GDM1 (cell line): ENCODE data around the gene CC2D1A.
"Not testable (repeated sequence)": the region's sequence is repeated elsewhere in the genome, so short reads cannot be mapped to it uniquely, and the experiment has no call there.

Experiments used
- DNase-seq: peaks from one replicate; lab custom pipeline; 2025; lab: John Stamatoyannopoulos, UW

CC2D1A gene

GRCh38 chr19:13962699-13963602, 57.0 kb downstream of the CC2D1A start:
- DNase-seq, result no peak

- DNase-seq, result no peak
These were observed 57.7 kb downstream of the CC2D1A start for GRCh38 chr19:13963603-13964105.

GRCh38 chr19:13964776-13965175, 58.8 kb downstream of the CC2D1A start:
- DNase-seq, result no peak

GRCh38 chr19:13965377-13965896, 59.4 kb downstream of the CC2D1A start:
- no peak for DNase-seq

- no peak for DNase-seq
These were observed 60.1 kb downstream of the CC2D1A start for GRCh38 chr19:13965926-13966683.

- no peak for DNase-seq
These were observed 60.7 kb downstream of the CC2D1A start for GRCh38 chr19:13966684-13967128.

GRCh38 chr19:13967206-13967605, 61.2 kb downstream of the CC2D1A start:
- DNase-seq, result not testable (repeated sequence)

- DNase-seq, result no peak
These were observed 62.5 kb downstream of the CC2D1A start for GRCh38 chr19:13968383-13968935.

GRCh38 chr19:13968999-13969398, 63.0 kb downstream of the CC2D1A start:
- DNase-seq, result no peak

GRCh38 chr19:13969897-13970296, 63.9 kb downstream of the CC2D1A start:
- no peak for DNase-seq

GRCh38 chr19:13971868-13972267, 65.9 kb downstream of the CC2D1A start:
- not testable (repeated sequence) for DNase-seq

- no peak for DNase-seq
These were observed 66.6 kb downstream of the CC2D1A start for GRCh38 chr19:13972368-13973155.

- DNase-seq, result not testable (repeated sequence)
These were observed 67.5 kb downstream of the CC2D1A start for GRCh38 chr19:13973479-13973878.

GRCh38 chr19:13974073-13974472, 68.1 kb downstream of the CC2D1A start:
- no peak for DNase-seq

GRCh38 chr19:13975870-13976269, 69.9 kb downstream of the CC2D1A start:
- no peak for DNase-seq

GRCh38 chr19:13976446-13976845, 70.4 kb downstream of the CC2D1A start:
- no peak for DNase-seq

- DNase-seq, result no peak
These were observed 71.8 kb downstream of the CC2D1A start for GRCh38 chr19:13977803-13978202.

GRCh38 chr19:13978351-13979243, 72.6 kb downstream of the CC2D1A start:
- peak; percentile 88 for DNase-seq

GRCh38 chr19:13979244-13979615, 73.2 kb downstream of the CC2D1A start:
- peak; percentile 49 for DNase-seq

- no peak for DNase-seq
These were observed 73.7 kb downstream of the CC2D1A start for GRCh38 chr19:13979686-13980085.
